Ascending aorta (tissue), 2 donors: Measurements from ENCODE around the gene NUP210. TPM values are rescaled to one million over a fixed set of nuclear protein-coding genes. Genes with fewer than 3 reads are reported as not detected.

Experiments used
- DNase-seq, 2 donors: peaks; one replicate each; pipeline ENCODE4 v3.0.0-alpha.2; 2019; ENCODE audit warnings: low spot score in 2 of 2
- H3K27ac ChIP-seq, 2 donors: fragments of 200-600 bp; sonication (generic); one replicate each; pipeline ENCODE4 v1.5.1; 2016 to 2017; ENCODE audit warnings: mild to moderate bottlenecking in 1 of 2
- H3K27me3 ChIP-seq: fragments of 200-600 bp; sonication (generic); one replicate; pipeline ENCODE4 v1.5.1; 2017
- H3K36me3 ChIP-seq, 2 donors: fragments of 200-600 bp; sonication (generic); one replicate each; pipeline ENCODE4 v1.5.1; 2016
- H3K4me1 ChIP-seq, 2 donors: fragments of 200-600 bp; sonication (generic); one replicate each; pipeline ENCODE4 v1.5.1; 2016 to 2017; ENCODE audit warnings: mild to moderate bottlenecking in 1 of 2
- H3K4me3 ChIP-seq, 2 donors: fragments of 200-600 bp; sonication (generic); one replicate each; pipeline ENCODE4 v1.5.1; 2016 to 2017; ENCODE audit warnings: mild to moderate bottlenecking in 1 of 2
- H3K9me3 ChIP-seq, 2 donors: fragments of 200-600 bp; sonication (generic); one replicate each; pipeline ENCODE4 v1.5.1; 2016
- CTCF ChIP-seq, 3 experiments: fragments of 200-600 bp in 2 of 3; fragments of 450-650 bp in 1 of 3; sonication (generic) in 2 of 3; IDR thresholded peaks; one replicate each; pipeline ENCODE4 v1.5.1; 2016 to 2019; ENCODE audit warnings: antibody characterized with exemption in 3 of 3, mild to moderate bottlenecking in 1 of 3, moderate library complexity in 1 of 3
- intact Hi-C: fragments of 100-400 bp; cut with DNase I; formaldehyde crosslinking; loops from one replicate; pipeline ENCODE4 v1.15.1; 2023
- total RNA-seq: library from RNA; depleted of rRNA; stranded (reverse); fragments of >200 nt; gene quantifications from one replicate; pipeline ENCODE4 v1.1.0, GENCODE V29; 2016

NUP210 gene
- total RNA-seq, 1 donor from 2014 or later, result 11.0 TPM

GRCh38 chr3:13370055-13370454 lies 50.1 kb downstream of the NUP210 start:
- DNase-seq, result no peak
- Histone ChIP-seq H3K27me3 (no peaks in the 10 kb centered on the region), H3K27ac (no peak overlapping the region), H3K9me3 (no peaks in the 10 kb centered on the region), H3K4me1 (no peaks in the 10 kb centered on the region), H3K4me3 (no peak overlapping the region), H3K36me3 (no peaks in the 10 kb centered on the region)
- no peak for TF ChIP-seq CTCF (IDR thresholded peaks at IDR 0.05)
- intact Hi-C loops, result no loop called here

GRCh38 chr3:13368834-13369233 lies 51.3 kb downstream of the NUP210 start:
- H3K27ac ChIP-seq, result no peak overlapping the region
- intact Hi-C loops, result no loop called here
- DNase-seq, result no peak
- no peaks in the 10 kb centered on the region for H3K4me1 ChIP-seq
- H3K27me3 ChIP-seq, result no peaks in the 10 kb centered on the region
- TF ChIP-seq CTCF (IDR thresholded peaks at IDR 0.05), result no peak
- no peaks in the 10 kb centered on the region for H3K36me3 ChIP-seq
- H3K4me3 ChIP-seq, result no peak overlapping the region
- no peaks in the 10 kb centered on the region for H3K9me3 ChIP-seq

GRCh38 chr3:13367728-13368127 lies 52.4 kb downstream of the NUP210 start:
- Histone ChIP-seq H3K4me3 (no peak overlapping the region), H3K36me3 (no peaks in the 10 kb centered on the region), H3K4me1 (no peaks in the 10 kb centered on the region), H3K27me3 (no peaks in the 10 kb centered on the region), H3K9me3 (no peaks in the 10 kb centered on the region), H3K27ac (no peak overlapping the region)
- no peak for DNase-seq
- TF ChIP-seq CTCF (IDR thresholded peaks at IDR 0.05), result no peak
- intact Hi-C loops, result no loop called here

GRCh38 chr3:13365390-13366379 lies 54.4 kb downstream of the NUP210 start:
- H3K27ac ChIP-seq, result no peak overlapping the region
- no peaks in the 10 kb centered on the region for H3K4me1 ChIP-seq
- no peaks in the 10 kb centered on the region for H3K9me3 ChIP-seq
- H3K4me3 ChIP-seq, result no peak overlapping the region
- no peaks in the 10 kb centered on the region for H3K27me3 ChIP-seq
- no peaks in the 10 kb centered on the region for H3K36me3 ChIP-seq
- DNase-seq, result no peak
- intact Hi-C loops, result no loop called here
- no peak for TF ChIP-seq CTCF (IDR thresholded peaks at IDR 0.05)

- no peak for DNase-seq
- no peak overlapping the region for H3K4me3 ChIP-seq
- no peaks in the 10 kb centered on the region for H3K4me1 ChIP-seq
- H3K27me3 ChIP-seq, result no peaks in the 10 kb centered on the region
- no peaks in the 10 kb centered on the region for H3K36me3 ChIP-seq
- no peak for TF ChIP-seq CTCF (IDR thresholded peaks at IDR 0.05)
- H3K9me3 ChIP-seq, result no peaks in the 10 kb centered on the region
- intact Hi-C loops, result no loop called here
- H3K27ac ChIP-seq, result no peak overlapping the region
These were observed 55.4 kb downstream of the NUP210 start for GRCh38 chr3:13364602-13365271.
